Measurements from ENCODE around the gene CA5A.
A peak's percentile ranks its signal among the peaks of the same experiment; 100 is the strongest.
"Not testable (repeated sequence)": the region's sequence is repeated elsewhere in the genome, so short reads cannot be mapped to it uniquely, and the experiment has no call there.

Gene CA5A

DNA sequence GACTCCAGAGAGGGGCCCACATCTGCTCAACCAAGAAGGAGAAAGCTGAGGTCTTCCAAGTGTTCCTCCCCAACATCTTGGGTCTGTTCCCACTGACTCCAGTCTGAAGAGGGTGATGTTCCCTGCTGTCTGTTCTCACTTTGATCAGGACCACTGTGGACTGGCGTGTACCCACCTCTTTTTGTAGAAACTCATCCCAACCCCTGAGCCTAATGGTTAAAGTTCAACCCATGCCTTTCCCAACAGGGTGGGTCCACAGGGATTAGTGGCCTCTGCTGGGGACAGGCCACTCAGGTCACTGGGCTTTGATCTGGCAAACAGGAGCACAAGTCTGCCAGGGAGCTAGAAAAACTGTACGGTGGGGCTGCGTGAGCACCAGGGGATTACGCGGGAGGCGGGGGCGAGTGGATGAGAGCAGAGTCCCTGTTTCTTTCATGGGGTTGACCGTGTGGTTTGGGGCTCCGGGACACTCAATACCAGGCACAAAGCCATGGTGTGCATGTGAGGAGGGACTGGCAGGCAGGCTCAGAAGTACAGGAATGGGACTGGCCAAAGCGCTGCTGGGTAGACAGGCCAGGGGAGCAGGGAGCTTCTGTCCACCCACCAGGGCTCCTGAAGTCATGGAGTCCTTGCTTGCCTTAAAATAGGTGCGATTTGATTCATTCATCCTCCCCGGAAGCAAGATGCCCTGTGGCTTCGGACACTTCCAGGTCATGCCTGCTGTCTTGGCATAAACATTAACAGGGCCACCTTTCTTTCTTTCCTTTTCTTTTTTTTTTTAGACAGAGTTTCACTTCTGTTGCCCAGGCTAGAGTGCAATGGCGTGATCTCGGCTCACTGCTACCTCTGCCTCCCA, at the start of gene CA5A:
Gene CA5A (minus strand): TSS at position 155 of the 856 bp plus-strand sequence. CDS start 79 bp downstream, at position 76.
- no peak for DNase-seq

GRCh38 chr16:87985493-87985892, 49.2 kb upstream of the CA5A start:
- not testable (repeated sequence) for DNase-seq

- no peak for DNase-seq
Measured at GRCh38 chr16:87984632-87985267, 48.4 kb upstream of the CA5A start.

DNA sequence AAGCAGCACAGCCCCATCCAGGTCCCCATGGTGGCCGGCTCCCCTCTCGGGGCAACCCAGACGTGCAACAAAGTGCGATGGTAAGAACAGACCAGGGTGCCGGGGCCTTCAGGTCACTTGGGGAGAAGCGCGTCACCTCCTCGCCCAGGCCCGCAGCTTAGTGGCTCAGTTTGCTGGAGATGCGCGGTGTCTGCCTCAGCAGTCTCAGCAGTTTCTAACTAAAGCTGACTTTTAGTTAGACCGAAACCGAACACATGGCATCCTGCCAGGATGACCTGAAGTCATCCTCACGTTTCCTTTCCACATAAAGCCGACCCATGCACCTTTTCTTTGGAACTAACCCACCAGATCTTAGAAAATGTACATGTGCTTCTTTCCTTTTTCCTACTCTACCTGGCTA, 47.9 kb upstream of the CA5A start:
- DNase-seq, result not testable (repeated sequence)

DNA sequence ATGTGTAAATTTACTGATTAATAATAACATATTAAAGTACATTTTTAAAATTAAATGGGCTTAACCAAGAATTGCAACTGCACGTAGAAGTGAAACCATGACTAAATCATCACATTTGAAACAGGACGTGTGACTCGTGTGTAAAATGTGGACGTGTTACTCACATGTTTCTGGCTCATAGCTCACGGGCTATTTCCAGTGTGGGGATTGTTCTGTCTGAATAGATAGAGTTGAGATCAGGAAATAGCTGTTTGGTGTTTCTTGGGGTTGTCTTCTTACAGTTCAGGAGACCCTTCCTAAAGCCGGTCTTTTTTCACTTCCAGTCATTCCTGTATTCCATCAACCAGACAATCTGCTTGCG, 47.4 kb upstream of the CA5A start:
- not testable (repeated sequence) for DNase-seq

DNA sequence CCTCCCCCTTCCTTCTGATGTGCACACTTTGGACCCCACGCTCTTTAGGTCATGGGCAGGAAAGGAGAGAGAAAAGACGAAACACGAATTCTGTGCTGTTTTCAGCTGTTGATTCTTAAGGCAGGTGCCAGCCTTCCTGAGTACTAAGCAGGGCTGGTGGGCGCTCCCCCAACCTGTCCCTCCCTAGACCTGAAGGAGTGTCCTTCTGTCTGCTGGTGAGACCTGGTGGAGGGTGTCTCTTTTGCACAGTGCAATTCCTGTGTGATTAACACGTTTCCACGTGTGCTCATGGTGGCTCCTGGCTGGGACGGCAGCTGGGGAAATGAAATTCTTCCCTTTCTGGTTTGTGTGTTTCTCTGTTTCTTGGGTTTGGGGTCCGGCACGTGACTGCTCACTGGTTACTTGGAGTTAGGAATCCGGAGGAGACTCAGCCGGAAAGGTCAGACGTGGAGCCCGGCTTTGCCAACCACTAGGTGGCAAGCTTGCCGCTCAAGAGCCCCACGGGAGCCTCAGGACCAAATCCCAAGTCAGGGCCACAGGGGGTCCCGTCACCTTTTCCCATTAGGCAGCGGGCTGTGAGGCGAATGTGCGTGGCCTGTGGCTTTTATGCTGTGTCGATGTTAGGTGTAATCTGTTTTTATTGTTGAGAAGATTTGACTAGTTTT, 46.9 kb upstream of the CA5A start:
- not testable (repeated sequence) for DNase-seq

DNA sequence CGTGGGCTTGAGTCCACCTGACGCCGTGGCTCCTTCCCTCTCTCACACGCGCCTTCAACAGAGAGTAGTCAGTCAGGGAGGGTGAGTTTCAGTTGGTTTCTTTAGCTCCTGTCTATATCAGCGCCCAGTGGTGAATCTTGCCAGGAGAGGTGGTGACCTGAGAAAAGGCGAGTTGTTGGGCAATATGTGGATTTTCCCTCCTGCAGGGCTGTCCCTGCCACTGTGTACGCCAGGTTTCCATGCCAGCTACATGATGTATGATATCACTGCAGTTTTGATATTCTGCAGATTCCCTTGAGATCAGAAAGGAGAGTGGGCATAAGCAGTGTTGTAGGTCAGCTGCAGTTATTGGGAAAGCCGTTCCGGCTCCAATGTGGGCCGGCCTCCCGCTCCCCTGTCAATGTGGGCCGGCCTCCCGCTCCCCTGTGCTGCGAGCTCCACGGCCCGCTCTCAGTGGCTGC, 46.3 kb upstream of the CA5A start:
- DNase-seq, result no peak

- not testable (repeated sequence) for DNase-seq
Measured at GRCh38 chr16:87981376-87981775, 45.0 kb upstream of the CA5A start.

- not testable (repeated sequence) for DNase-seq
Measured at GRCh38 chr16:87979911-87980630, 43.7 kb upstream of the CA5A start.

DNA sequence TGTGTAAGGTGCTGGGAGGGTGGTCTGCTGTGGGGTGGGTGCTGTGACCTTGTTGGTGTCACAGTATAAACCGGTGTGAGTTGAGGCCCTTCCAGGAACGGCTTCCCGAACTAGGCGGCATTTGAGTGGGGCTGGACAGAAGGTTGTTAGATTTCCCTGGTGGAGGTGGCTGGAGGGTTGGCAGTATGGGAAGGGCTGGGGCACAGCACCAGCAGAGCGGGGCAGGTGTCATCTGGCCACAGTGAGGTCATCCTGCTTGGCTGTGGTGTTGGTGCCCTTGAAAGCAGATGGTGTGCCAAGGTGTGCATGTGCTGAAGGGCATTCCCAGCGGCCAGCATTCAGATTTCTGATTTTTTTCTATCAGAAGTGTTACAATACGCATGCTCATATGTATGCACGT, 43.0 kb upstream of the CA5A start:
- no peak for DNase-seq

DNA sequence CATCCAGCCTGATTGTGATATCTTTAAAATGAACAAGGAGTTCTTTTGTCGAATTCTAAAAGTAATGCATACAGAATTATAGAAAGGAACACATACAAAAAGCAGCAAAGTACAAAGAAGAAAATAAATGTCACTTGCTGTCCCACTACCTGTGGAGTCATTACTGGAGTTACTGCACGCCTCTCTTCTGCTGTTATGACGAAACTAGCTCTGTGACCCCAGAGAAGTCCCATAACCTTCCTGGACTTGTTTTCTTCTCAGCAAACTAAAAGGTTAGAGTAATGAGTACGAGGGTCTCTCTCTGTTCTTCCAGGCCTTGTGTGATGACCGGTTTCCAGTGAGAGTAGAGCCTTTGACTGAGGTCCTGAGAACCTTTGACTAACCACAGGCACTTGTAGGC, 41.8 kb upstream of the CA5A start:
- no peak for DNase-seq

DNA sequence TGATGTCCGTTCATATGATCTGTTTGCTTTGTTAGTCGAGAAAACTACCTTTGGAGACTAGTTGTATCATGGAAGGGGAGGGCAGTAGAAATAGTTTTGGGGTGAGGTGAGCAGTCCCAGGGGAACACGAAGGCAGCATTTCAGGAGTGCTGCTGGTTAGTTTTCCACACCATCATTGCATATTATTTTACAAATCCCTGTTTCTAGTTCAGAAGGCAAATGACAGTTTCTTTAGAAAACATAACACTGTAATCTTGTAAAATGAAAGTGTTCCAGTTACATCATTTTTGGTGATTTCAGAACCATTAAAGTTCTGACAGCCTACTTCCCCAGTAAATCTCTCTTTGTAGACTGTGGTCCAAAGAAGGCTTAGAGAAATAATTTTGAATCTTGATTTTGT, 40.3 kb upstream of the CA5A start:
- DNase-seq, result no peak

- DNase-seq, result no peak
Measured at GRCh38 chr16:87974178-87974577, 37.8 kb upstream of the CA5A start.

DNA sequence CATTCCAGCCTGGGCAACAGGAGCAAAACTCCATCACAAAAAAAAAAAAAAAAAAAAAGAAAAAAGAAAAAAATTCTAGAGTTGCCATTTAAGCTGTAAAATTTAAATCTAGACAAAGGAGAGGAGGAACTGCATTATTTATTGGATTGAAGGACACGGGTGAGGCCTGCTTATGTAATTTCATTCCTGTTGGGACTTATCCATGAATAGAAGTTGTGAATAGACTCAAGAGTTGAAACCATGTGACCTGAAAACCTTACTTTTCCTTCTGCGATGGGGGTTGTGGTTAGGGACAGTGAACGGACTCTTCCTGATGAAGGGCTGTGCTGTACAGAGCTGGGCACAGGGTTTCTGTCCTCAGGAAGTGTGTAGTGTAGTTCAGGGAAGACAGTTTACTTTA, 37.4 kb upstream of the CA5A start:
- no peak for DNase-seq

DNA sequence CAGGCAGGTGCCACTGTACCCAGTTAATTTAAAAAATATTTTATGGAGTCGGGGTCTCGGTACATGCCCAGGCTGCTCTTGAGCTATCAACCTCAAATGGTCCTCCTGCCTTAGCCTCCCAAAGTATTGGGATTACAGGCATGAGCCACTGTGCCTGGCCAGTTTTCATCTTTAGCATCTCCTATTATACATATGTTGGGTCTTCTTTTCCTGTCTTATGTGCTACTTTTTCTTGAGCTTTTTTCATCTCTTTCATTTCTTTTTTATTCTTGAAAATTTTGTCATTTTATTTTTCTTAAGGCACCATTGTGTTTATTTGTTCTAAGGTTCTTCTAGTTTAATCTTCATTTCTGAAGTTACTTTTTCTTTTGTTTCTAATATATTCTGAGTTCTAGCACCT, 35.6 kb upstream of the CA5A start:
- no peak for DNase-seq

DNA sequence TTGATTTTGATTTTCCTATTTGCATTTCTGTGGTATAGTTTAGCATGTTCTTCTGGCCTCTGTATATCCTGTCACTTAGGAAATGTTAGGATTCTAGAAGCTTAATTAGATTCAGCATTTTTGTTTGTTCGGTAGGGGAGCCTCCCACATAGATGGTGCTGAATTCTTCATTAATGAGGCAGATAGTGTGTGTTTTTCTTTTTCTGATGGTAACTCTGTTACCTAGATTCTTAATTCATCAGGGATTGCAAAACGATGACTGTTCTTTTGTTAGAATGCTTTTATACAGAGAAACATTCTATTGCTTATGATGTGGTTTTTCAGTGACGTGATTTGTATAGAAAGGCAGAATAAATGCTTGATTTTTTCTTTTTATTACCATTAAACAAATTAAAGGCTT, 33.9 kb upstream of the CA5A start:
- no peak for DNase-seq

DNA sequence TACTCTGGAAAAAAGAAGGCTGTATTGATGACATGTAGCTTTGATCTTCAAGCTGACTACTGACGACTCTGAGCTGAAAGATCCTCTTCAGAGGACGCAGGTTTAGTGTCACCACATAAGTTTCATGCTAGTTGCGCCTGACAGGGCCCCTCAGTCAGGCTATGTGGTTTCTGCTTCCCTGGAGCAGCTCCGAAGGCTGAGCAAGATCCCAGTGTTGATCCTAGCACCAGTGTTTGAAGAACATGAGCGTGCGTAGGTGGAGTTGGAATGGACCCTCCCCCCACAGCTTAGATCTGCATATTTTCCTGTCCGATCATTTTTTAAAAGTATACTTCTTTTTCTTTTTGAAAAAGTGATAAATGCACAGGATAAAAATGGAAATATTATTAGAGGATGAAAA, 32.2 kb upstream of the CA5A start:
- DNase-seq, result peak; percentile 41

GRCh38 chr16:87966685-87967185, 30.4 kb upstream of the CA5A start:
- no peak for DNase-seq

DNA sequence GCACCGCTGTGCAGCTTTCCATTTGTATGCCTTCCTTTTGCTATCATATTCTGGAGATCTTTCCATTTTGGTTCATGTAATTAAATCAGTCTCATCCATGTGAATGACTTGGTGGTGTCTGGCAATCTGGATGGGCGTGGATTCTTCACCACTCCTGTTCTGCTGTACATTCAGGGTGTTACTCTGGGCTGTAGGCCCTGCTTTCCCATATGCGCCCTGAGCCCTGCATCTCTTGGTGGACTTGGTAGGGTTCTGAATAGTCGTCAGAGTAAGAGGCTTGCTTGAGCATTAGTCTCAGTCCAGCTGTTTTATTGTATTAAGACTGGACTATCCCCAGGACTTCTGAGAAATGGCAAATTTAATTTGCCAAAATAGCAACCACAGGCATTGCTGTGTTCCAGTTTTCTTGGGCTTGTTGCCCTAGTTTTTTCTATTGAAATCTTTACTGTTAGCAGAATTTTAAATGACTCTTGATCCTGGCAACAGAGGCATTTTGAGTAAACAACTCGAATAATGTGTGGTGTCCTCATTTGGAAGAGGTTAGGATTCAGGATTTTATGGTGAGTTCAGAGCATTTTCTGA, 29.8 kb upstream of the CA5A start:
- DNase-seq, result no peak

GRCh38 chr16:87965417-87965816, 29.1 kb upstream of the CA5A start:
- DNase-seq, result no peak

- no peak for DNase-seq
Measured at GRCh38 chr16:87964049-87964659, 27.8 kb upstream of the CA5A start.

DNA sequence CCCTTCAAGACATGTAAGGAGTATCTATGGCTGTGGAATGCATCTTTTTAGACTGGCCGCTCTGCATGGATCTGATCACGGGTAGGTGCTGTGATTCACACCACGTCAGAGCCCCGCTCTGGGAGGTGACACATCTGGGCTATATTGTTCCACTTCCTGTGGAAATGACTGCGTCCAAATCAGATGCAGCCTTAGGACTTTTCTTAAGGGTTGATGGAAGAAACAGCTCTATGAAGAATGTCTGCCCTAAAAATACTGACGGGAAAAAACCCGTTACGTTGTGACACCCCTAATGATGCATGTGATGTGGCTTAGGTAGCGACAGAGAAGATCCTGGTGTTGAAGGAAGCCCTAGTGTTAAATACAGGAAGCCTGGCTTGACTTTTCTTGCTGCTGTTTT, 27.1 kb upstream of the CA5A start:
- DNase-seq, result no peak

Measured in amniotic stem cell (primary cell).